Ovary (tissue), 3 donors: ENCODE measurements around the gene STAT1.

Experiments used
- CTCF ChIP-seq, 3 donors: fragments of 450-650 bp in 2 of 3; fragments of 200-600 bp in 1 of 3; IDR thresholded peaks; one replicate each; pipeline versions ENCODE4 v1.5.1 to v1.8.0; 2016 to 2022; ENCODE audit warnings: antibody characterized with exemption in 3 of 3, mild to moderate bottlenecking in 1 of 3
- EP300 ChIP-seq: sonication (generic); formaldehyde crosslinking; IDR thresholded peaks from one replicate; pipeline ENCODE4 v1.6.1; 2017; ENCODE audit warnings: antibody characterized with exemption
- donor health status: DM: no; HTN: no; CAD: no.

GRCh38 chr2:190947711-190948251 lies 66.2 kb downstream of the STAT1 start:
- TF ChIP-seq EP300 (no peak), CTCF (IDR thresholded peaks at IDR 0.05) (no peak)
